ENCODE measurements around the gene TRMT61A. TPM values are rescaled to one million over a fixed set of nuclear protein-coding genes. Genes with fewer than 3 reads are reported as not detected.

Gene TRMT61A
- polyA plus RNA-seq, 3 donors, result 2.7 to 7.1 (median 3.4) TPM

DNA sequence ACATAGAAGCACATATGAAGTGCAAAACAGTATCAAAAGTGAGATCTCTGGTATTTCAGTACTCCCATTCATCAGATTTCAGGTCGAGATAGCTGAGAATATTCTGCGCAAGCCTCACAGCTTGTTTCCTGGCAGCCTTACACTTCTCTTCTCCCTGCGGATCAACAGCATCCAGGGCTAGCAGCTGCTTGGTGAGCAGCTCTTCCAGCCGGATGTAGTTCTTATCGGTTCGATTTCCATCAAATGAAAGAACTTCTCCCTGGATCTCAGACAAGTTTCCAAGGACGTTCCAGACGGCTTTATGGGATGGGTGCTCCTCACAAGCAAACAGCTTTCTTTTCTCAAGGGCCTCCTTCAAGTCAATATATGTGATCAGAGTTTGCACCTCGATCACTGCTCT is 30.8 kb downstream of the TRMT61A start:
- no peak overlapping the region for H3K4me3 ChIP-seq (replicated peaks in 1 of 3; ENCODE audit: low read depth in 2 of 3, low read length in 3 of 3)
- no peak overlapping the region for H2AFZ ChIP-seq (ENCODE audit: insufficient read depth, low read depth, low read length, poor library complexity, severe bottlenecking)
- WGBS (ENCODE audit: insufficient coverage), result 98% methylated on average over 8 of the region's 9 CpGs
- DNase-seq, result no peak
- H4K20me1 ChIP-seq (ENCODE audit: insufficient read depth, low read length), result peaks cover 74% of the 10 kb centered on the region
- peaks cover 24 to 31% of the 10 kb centered on the region in 2 donors for H3K4me1 ChIP-seq (ENCODE audit: control insufficient read depth in 1 of 2, insufficient read depth in 2 of 2, low read length in 2 of 2)
- H3K27ac Mint-ChIP-seq, result no peak overlapping the region
- peaks cover 34 to 37% of the 10 kb centered on the region in 2 donors for H3K36me3 Mint-ChIP-seq
- H3K36me3 ChIP-seq (replicated peaks in 1 of 2; ENCODE audit: control insufficient read depth in 1 of 2, insufficient read depth in 2 of 2, low read length in 2 of 2), result peaks cover 21 to 38% of the 10 kb centered on the region in 2 donors
- TF ChIP-seq CTCF (IDR thresholded peaks at IDR 0.05), result no peak
- H3K4me2 ChIP-seq (replicated peaks; ENCODE audit: extremely low read depth, low read length, poor library complexity, severe bottlenecking), result no peak overlapping the region
- no peak overlapping the region for H3K27ac ChIP-seq (ENCODE audit: low read depth in 1 of 2, low read length in 2 of 2)
- H3K27me3 Mint-ChIP-seq (ENCODE audit: low read depth in 3 of 3), result no peaks in the 10 kb centered on the region
- no peak overlapping the region for H3K4me3 Mint-ChIP-seq
- no peaks in the 10 kb centered on the region for H3K27me3 ChIP-seq (ENCODE audit: control insufficient read depth in 2 of 2, insufficient read depth in 2 of 2, low read length in 2 of 2)
- H3K4me1 Mint-ChIP-seq, result peaks cover 35% of the 10 kb centered on the region
- H3K9ac ChIP-seq (ENCODE audit: insufficient read depth, low read length, poor library complexity, severe bottlenecking), result no peak overlapping the region
- no peaks in the 10 kb centered on the region for H3K9me3 ChIP-seq (replicated peaks in 1 of 2; ENCODE audit: control insufficient read depth in 1 of 2, insufficient read depth in 1 of 2, low read length in 2 of 2)
- peaks cover 82% of the 10 kb centered on the region for H3K79me2 ChIP-seq (ENCODE audit: insufficient read depth, low read length)
- no peaks in the 10 kb centered on the region for H3K9me3 Mint-ChIP-seq
- intact Hi-C loops (cut with micrococcal nuclease), result loop anchor here in 1 of 2 donors (5.0 kb wide), 2 partner anchors 37 to 68 kb away; partner anchors contain the start of genes CKB and KLC1

GRCh38 chr14:103560691-103561090 is 31.7 kb downstream of the TRMT61A start:
- intact Hi-C loops (cut with micrococcal nuclease), result loop anchor here in 1 of 2 donors (5.0 kb wide), 2 partner anchors 38 to 67 kb away; partner anchors contain the start of genes CKB and KLC1
- Mint-ChIP-seq H3K4me1 (peaks cover 38% of the 10 kb centered on the region), H3K27me3 (ENCODE audit: low read depth in 3 of 3) (no peaks in the 10 kb centered on the region), H3K4me3 (no peak overlapping the region), H3K9me3 (no peaks in the 10 kb centered on the region), H3K36me3 (peaks cover 30 to 34% of the 10 kb centered on the region in 2 donors), H3K27ac (peak overlapping the region in 1 of 7 donors; percentile 11)
- Histone ChIP-seq H3K4me2 (replicated peaks; ENCODE audit: extremely low read depth, low read length, poor library complexity, severe bottlenecking) (peak overlapping the region; percentile 82), H4K20me1 (ENCODE audit: insufficient read depth, low read length) (peaks cover 67% of the 10 kb centered on the region), H3K9ac (ENCODE audit: insufficient read depth, low read length, poor library complexity, severe bottlenecking) (no peak overlapping the region), H3K79me2 (ENCODE audit: insufficient read depth, low read length) (peaks cover 92% of the 10 kb centered on the region), H3K36me3 (replicated peaks in 1 of 2; ENCODE audit: control insufficient read depth in 1 of 2, insufficient read depth in 2 of 2, low read length in 2 of 2) (peaks cover 19 to 38% of the 10 kb centered on the region in 2 donors), H3K4me3 (replicated peaks in 1 of 3; ENCODE audit: low read depth in 2 of 3, low read length in 3 of 3) (peak overlapping the region in 1 of 3 experiments; percentile 98), H2AFZ (ENCODE audit: insufficient read depth, low read depth, low read length, poor library complexity, severe bottlenecking) (no peak overlapping the region), H3K27me3 (ENCODE audit: control insufficient read depth in 2 of 2, insufficient read depth in 2 of 2, low read length in 2 of 2) (no peaks in the 10 kb centered on the region), H3K9me3 (replicated peaks in 1 of 2; ENCODE audit: control insufficient read depth in 1 of 2, insufficient read depth in 1 of 2, low read length in 2 of 2) (no peaks in the 10 kb centered on the region), H3K27ac (ENCODE audit: low read depth in 1 of 2, low read length in 2 of 2) (no peak overlapping the region), H3K4me1 (ENCODE audit: control insufficient read depth in 1 of 2, insufficient read depth in 2 of 2, low read length in 2 of 2) (peaks cover 24 to 31% of the 10 kb centered on the region in 2 donors)
- WGBS (ENCODE audit: insufficient coverage), result 58% methylated on average over 2 of the region's 8 CpGs
- no peak for DNase-seq
- no peak for TF ChIP-seq CTCF (IDR thresholded peaks at IDR 0.05)
